HCT116 (cell line): Measurements from ENCODE around the gene CAMSAP3. TPM values are rescaled to one million over a fixed set of nuclear protein-coding genes. Genes with fewer than 3 reads are reported as not detected.

Experiments
- ATAC-seq: fragments of 200-7000 bp; cut with Tn5 transposase; 2 replicates; pipeline ENCODE4 v1.9.1; 2020; ENCODE audit warnings: mild to moderate bottlenecking, moderate library complexity
- BruUV-seq: library from RNA; stranded (reverse); fragments of 400-500 nt; replicated peaks from 2 replicates; lab custom pipeline; 2021; lab: Mats Ljungman, UMichigan
- CTCF ChIA-PET: fragments of 300-600 bp; sonication (Branson Sonifier 250); formaldehyde crosslinking; loops from one replicate; lab custom pipeline; 2021; ENCODE audit warnings: antibody characterized with exemption; lab: Charles Lee
- POLR2A ChIA-PET: fragments of 300-600, 350-600 bp; sonication (Branson Sonifier 250); formaldehyde crosslinking; loops from one replicate; lab custom pipeline; 2021; ENCODE audit warnings: antibody characterized with exemption; lab: Charles Lee
- RAD21 ChIA-PET, 2 experiments: fragments of 300-600 bp; sonication (Branson Sonifier 250); formaldehyde crosslinking; loops; one replicate each; lab custom pipeline; 2023; ENCODE audit warnings: low total read pairs in 2 of 2; ENCODE audit not compliant: uncharacterized antibody in 2 of 2, unreplicated experiment in 2 of 2, low non-redundant PET in 1 of 2; lab: Charles Lee
- DNase-seq: peaks from one replicate; pipeline ENCODE4 v3.0.0-alpha.2; 2010; ENCODE audit warnings: low read depth, low spot score
- H2AFZ ChIP-seq: fragments of 200-600 bp; shearing (Covaris generic), sonication (generic); 2 replicates; pipeline ENCODE4 v1.6.1; 2017; ENCODE audit warnings: low read depth, mixed run types, mixed read lengths, antibody characterized with exemption, low read length; ENCODE audit not compliant: poor library complexity, severe bottlenecking
- H3K27ac ChIP-seq: 2 replicates; pipeline ENCODE4 v1.5.1; 2012; ENCODE audit warnings: low read depth, low read length
- H3K27me3 ChIP-seq: fragments of 200-600 bp; sonication (generic); 2 replicates; pipeline ENCODE4 v1.6.1; 2016; ENCODE audit warnings: mixed run types, low read length, mixed read lengths; ENCODE audit not compliant: insufficient read depth
- H3K36me3 ChIP-seq, 2 experiments: fragments of 200-500 bp in 1 of 2; fragments of 200-600 bp in 1 of 2; sonication (Bioruptor generic) in 1 of 2; sonication (generic) in 1 of 2; 2 replicates each; pipeline versions ENCODE4 v1.5.1 to v1.6.1; 2014 to 2016; ENCODE audit warnings: low read length in 2 of 2, inconsistent platforms in 1 of 2, mixed read lengths in 1 of 2, mixed run types in 1 of 2; ENCODE audit not compliant: insufficient read depth in 2 of 2, control insufficient read depth in 1 of 2
- H3K4me1 ChIP-seq, 2 experiments: fragments of 200-600 bp in 1 of 2; sonication (generic) in 1 of 2; 2 replicates each; pipeline versions ENCODE4 v1.5.1 to v1.6.1; 2012 to 2017; ENCODE audit warnings: low read length in 2 of 2, inconsistent platforms in 1 of 2, mild to moderate bottlenecking in 1 of 2, mixed read lengths in 1 of 2, mixed run types in 1 of 2, moderate library complexity in 1 of 2; ENCODE audit not compliant: insufficient read depth in 2 of 2, control insufficient read depth in 1 of 2
- H3K4me2 ChIP-seq: fragments of 200-600 bp; sonication (generic); 2 replicates; pipeline ENCODE4 v1.6.1; 2017; ENCODE audit warnings: mixed run types, low read length, mixed read lengths
- H3K4me3 ChIP-seq, 2 experiments: fragments of 200-600 bp in 1 of 2; sonication (generic) in 1 of 2; replicated peaks in 1 of 2; 2 replicates each; pipeline ENCODE4 v1.5.1; 2011 to 2016; ENCODE audit warnings: low read length in 2 of 2, control low read depth in 1 of 2, low read depth in 1 of 2, mild to moderate bottlenecking in 1 of 2, mixed read lengths in 1 of 2, mixed run types in 1 of 2
- H3K79me2 ChIP-seq: fragments of 200-600 bp; sonication (generic); 2 replicates; pipeline ENCODE4 v1.6.1; 2017; ENCODE audit warnings: mild to moderate bottlenecking, mixed run types, low read length, moderate library complexity, mixed read lengths; ENCODE audit not compliant: insufficient read depth
- H3K9ac ChIP-seq: fragments of 200-600 bp; sonication (generic); 2 replicates; pipeline ENCODE4 v1.6.1; 2016; ENCODE audit warnings: low read length, mixed read lengths
- H3K9me2 ChIP-seq: fragments of 200-600 bp; sonication (generic), shearing (Covaris generic); 2 replicates; pipeline ENCODE4 v1.6.1; 2017; ENCODE audit warnings: mixed run types, mild to moderate bottlenecking, moderate library complexity; ENCODE audit not compliant: insufficient read depth
- H3K9me3 ChIP-seq, 2 experiments: fragments of 200-500 bp in 1 of 2; fragments of 200-600 bp in 1 of 2; sonication (Bioruptor generic) in 1 of 2; sonication (generic) in 1 of 2; 2 replicates each; pipeline ENCODE4 v1.6.1; 2014 to 2017; ENCODE audit warnings: low read length in 2 of 2, mixed read lengths in 2 of 2, inconsistent platforms in 1 of 2, low read depth in 1 of 2, mild to moderate bottlenecking in 1 of 2, mixed run types in 1 of 2, moderate library complexity in 1 of 2; ENCODE audit not compliant: control insufficient read depth in 1 of 2, insufficient read depth in 1 of 2
- H4K20me1 ChIP-seq: fragments of 200-600 bp; sonication (generic), shearing (Covaris generic); 2 replicates; pipeline ENCODE4 v1.6.1; 2017; ENCODE audit warnings: mixed run types, mild to moderate bottlenecking, moderate library complexity; ENCODE audit not compliant: insufficient read depth
- POLR2AphosphoS5 ChIP-seq: IDR thresholded peaks from 2 replicates; pipeline ENCODE4 v1.6.1; 2011; ENCODE audit warnings: mild to moderate bottlenecking, low read depth, low read length, moderate library complexity
- SIN3A ChIP-seq: IDR thresholded peaks from 2 replicates; pipeline ENCODE4 v1.6.1; 2012; ENCODE audit warnings: low read depth
- SP1 ChIP-seq: IDR thresholded peaks from 2 replicates; pipeline ENCODE4 v1.6.1; 2012; ENCODE audit warnings: low read depth
- intact Hi-C: fragments of 100-400 bp; cut with micrococcal nuclease; formaldehyde crosslinking; loops from 2 replicates; pipeline ENCODE4 v1.10.0; 2022
- total RNA-seq: library from RNA; stranded (reverse); gene quantifications from one replicate; pipeline ENCODE4 v1.2.1, GENCODE V29; 2021; ENCODE audit not compliant: unreplicated experiment
- TF ChIP-seq, protein P1 (sequence below): IDR thresholded peaks from 2 replicates; pipeline ENCODE4 v1.6.1; 2012; ENCODE audit warnings: low read depth
- TF ChIP-seq, protein P2 (sequence below): IDR thresholded peaks from 2 replicates; pipeline ENCODE4 v1.6.1; 2012

The CAMSAP3 gene
- total RNA-seq, 1 experiment from 2014 or later, result 24.0 TPM

DNA sequence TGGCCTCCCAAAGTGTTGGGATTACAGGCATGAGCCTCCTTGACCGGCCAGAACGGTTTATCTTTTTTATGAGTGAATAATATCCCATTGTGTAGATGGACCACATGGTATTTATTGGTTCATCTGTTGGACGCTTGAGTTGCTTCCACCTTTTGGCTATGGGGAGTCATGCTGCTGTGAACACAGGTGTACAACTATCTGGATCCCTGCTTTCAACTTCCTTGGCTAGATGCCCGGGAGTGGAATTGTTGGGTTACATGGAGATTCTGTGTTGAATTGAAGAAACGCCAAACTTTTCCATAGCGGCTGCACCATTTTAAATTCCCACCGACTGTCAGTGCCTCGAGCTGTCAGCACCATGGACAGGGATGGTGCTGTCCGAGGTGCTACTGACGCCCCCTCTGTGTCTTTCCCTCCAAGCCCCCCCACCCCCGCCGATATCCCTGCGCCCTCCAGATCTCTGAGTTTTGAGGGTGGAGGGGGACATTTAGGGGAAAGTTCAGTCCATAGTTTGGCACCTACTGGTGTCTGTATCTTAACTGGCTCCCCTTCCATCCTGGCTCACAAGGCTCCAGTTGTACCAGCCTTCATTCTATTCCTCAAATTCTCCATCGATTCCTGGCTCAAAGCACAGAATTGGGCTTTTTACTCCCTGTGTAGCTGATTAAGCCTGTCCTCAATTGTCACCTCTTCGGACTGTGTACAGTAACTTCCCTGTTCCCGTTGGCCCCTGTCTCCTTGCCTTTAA is 32.8 kb upstream of the CAMSAP3 start:
- RAD21 ChIA-PET, result no interaction called here
- TF ChIP-seq SIN3A (0 out of 2 replicates have a peak, but pooled peaks have one; percentile 48), POLR2AphosphoS5 (peak; percentile 28; the same call in 1 of the 2 replicates), SP1 (no peak)
- TF ChIP-seq, protein P1, sequence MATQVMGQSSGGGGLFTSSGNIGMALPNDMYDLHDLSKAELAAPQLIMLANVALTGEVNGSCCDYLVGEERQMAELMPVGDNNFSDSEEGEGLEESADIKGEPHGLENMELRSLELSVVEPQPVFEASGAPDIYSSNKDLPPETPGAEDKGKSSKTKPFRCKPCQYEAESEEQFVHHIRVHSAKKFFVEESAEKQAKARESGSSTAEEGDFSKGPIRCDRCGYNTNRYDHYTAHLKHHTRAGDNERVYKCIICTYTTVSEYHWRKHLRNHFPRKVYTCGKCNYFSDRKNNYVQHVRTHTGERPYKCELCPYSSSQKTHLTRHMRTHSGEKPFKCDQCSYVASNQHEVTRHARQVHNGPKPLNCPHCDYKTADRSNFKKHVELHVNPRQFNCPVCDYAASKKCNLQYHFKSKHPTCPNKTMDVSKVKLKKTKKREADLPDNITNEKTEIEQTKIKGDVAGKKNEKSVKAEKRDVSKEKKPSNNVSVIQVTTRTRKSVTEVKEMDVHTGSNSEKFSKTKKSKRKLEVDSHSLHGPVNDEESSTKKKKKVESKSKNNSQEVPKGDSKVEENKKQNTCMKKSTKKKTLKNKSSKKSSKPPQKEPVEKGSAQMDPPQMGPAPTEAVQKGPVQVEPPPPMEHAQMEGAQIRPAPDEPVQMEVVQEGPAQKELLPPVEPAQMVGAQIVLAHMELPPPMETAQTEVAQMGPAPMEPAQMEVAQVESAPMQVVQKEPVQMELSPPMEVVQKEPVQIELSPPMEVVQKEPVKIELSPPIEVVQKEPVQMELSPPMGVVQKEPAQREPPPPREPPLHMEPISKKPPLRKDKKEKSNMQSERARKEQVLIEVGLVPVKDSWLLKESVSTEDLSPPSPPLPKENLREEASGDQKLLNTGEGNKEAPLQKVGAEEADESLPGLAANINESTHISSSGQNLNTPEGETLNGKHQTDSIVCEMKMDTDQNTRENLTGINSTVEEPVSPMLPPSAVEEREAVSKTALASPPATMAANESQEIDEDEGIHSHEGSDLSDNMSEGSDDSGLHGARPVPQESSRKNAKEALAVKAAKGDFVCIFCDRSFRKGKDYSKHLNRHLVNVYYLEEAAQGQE, result peak; percentile 96
- TF ChIP-seq, protein P2, sequence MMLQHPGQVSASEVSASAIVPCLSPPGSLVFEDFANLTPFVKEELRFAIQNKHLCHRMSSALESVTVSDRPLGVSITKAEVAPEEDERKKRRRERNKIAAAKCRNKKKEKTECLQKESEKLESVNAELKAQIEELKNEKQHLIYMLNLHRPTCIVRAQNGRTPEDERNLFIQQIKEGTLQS, result no peak
- TF ChIP-seq, all 23 proteins: peak for 3
- BruUV-seq, result no TSS peak
- no peaks in the 10 kb centered on the region for H3K27me3 ChIP-seq
- peaks cover 0 to 3% of the 10 kb centered on the region in 2 experiments; a peak in 2 of 4 replicates for H3K36me3 ChIP-seq
- H3K79me2 ChIP-seq, result no peaks in the 10 kb centered on the region
- H3K9me2 ChIP-seq, result no peaks in the 10 kb centered on the region
- ChIA-PET CTCF (no interaction called here), POLR2A (interaction anchor here (0.6 kb wide), 1 partner anchor 44 kb away, joined by 4 read pairs; no protein-coding TSS in a partner anchor)
- H3K9ac ChIP-seq, result no peak overlapping the region
- H2AFZ ChIP-seq, result no peak overlapping the region
- DNase-seq, result no peak
- H3K4me3 ChIP-seq, result no peak overlapping the region
- intact Hi-C loops, result no loop called here
- no peaks in the 10 kb centered on the region for H4K20me1 ChIP-seq
- H3K4me1 ChIP-seq, result no peaks in the 10 kb centered on the region
- H3K27ac ChIP-seq, result no peak overlapping the region
- no peak for ATAC-seq
- no peaks in the 10 kb centered on the region for H3K9me3 ChIP-seq
- H3K4me2 ChIP-seq, result no peak overlapping the region
